Fibroblast of lung (primary cell): ENCODE measurements around the gene KERA. TPM values are rescaled to one million over a fixed set of nuclear protein-coding genes. Genes with fewer than 3 reads are reported as not detected.
A peak's percentile ranks its signal among the peaks of the same experiment; 100 is the strongest.

Experiments used
- DNase-seq, 2 donors: peaks; one replicate each; pipeline versions ENCODE4 v3.0.0 to v3.0.0-alpha.2; 2010; ENCODE audit warnings: low read depth in 2 of 2
- H2AFZ ChIP-seq: 2 replicates; pipeline ENCODE4 v1.5.1; 2012; ENCODE audit warnings: low read length, control low read depth, inconsistent platforms
- H3K27ac ChIP-seq: 2 replicates; pipeline ENCODE4 v1.5.1; 2011; ENCODE audit warnings: low read length, control low read depth; ENCODE audit not compliant: insufficient read depth
- H3K27me3 ChIP-seq: 2 replicates; pipeline ENCODE4 v1.5.1; 2011; ENCODE audit warnings: mild to moderate bottlenecking, low read length; ENCODE audit not compliant: control insufficient read depth, insufficient read depth
- H3K36me3 ChIP-seq: 2 replicates; pipeline ENCODE4 v1.5.1; 2011; ENCODE audit warnings: low read length; ENCODE audit not compliant: control insufficient read depth, insufficient read depth
- H3K4me1 ChIP-seq: 2 replicates; pipeline ENCODE4 v1.5.1; 2011; ENCODE audit warnings: low read length; ENCODE audit not compliant: control insufficient read depth, insufficient read depth; ENCODE audit errors: extremely low read depth
- H3K4me2 ChIP-seq: 2 replicates; pipeline ENCODE4 v1.5.1; 2011; ENCODE audit warnings: low read length, control low read depth; ENCODE audit not compliant: insufficient read depth; ENCODE audit errors: extremely low read depth
- H3K4me3 ChIP-seq, 4 experiments: fragments of 200-600 bp in 1 of 4; sonication (generic) in 1 of 4; replicated peaks in 1 of 4; 2 replicates each; pipeline ENCODE4 v1.5.1; 2011 to 2016; ENCODE audit warnings: low read length in 4 of 4, low read depth in 3 of 4, mild to moderate bottlenecking in 3 of 4, control low read depth in 2 of 4, inconsistent platforms in 1 of 4, mixed read lengths in 1 of 4; ENCODE audit not compliant: insufficient read depth in 1 of 4; ENCODE audit errors: control extremely low read depth in 1 of 4
- H3K79me2 ChIP-seq: 2 replicates; pipeline ENCODE4 v1.5.1; 2012; ENCODE audit warnings: mild to moderate bottlenecking, low read length, inconsistent platforms; ENCODE audit not compliant: control insufficient read depth, insufficient read depth
- H3K9ac ChIP-seq: 2 replicates; pipeline ENCODE4 v1.5.1; 2011; ENCODE audit warnings: mild to moderate bottlenecking, low read length, control low read depth; ENCODE audit not compliant: insufficient read depth
- H3K9me3 ChIP-seq: 2 replicates; pipeline ENCODE4 v1.5.1; 2012; ENCODE audit warnings: low read depth, low read length; ENCODE audit not compliant: control insufficient read depth, insufficient read depth
- H4K20me1 ChIP-seq: 2 replicates; pipeline ENCODE4 v1.5.1; 2011; ENCODE audit warnings: low read length; ENCODE audit not compliant: control insufficient read depth, insufficient read depth; ENCODE audit errors: extremely low read depth
- EZH2 ChIP-seq: IDR thresholded peaks from 2 replicates; pipeline ENCODE4 v1.5.1; 2012; ENCODE audit warnings: low read length, control low read depth, mild to moderate bottlenecking; ENCODE audit errors: missing control alignments
- polyA plus RNA-seq, 2 donors: library from polyadenylated mRNA; depleted of rRNA in 1 of 2; stranded (reverse) in 1 of 2; unstranded in 1 of 2; fragments of >200 nt; gene quantifications; 2 replicates each; pipeline ENCODE4 v1.2.1, GENCODE V29; 2011 to 2012; ENCODE audit warnings: missing spikeins in 1 of 2
- total RNA-seq: library from RNA; depleted of rRNA; stranded (reverse); fragments of >200 nt; gene quantifications from 2 replicates; pipeline ENCODE4 v1.2.1, GENCODE V29; 2014
- TF ChIP-seq, protein P1 (sequence below), 2 donors: IDR thresholded peaks in 1 of 2; conservative IDR thresholded peaks in 1 of 2; 1 replicate in 1 of 2; 2 replicates in 1 of 2; pipeline ENCODE4 v1.5.1; 2011 to 2012; ENCODE audit warnings: low read length in 2 of 2, control low read depth in 1 of 2, inconsistent platforms in 1 of 2, low read depth in 1 of 2, mild to moderate bottlenecking in 1 of 2

KERA gene
- total and polyA plus RNA-seq, 2 donors (not counting 1 experiment from before 2014, with no cell fraction given) = not detected

DNA sequence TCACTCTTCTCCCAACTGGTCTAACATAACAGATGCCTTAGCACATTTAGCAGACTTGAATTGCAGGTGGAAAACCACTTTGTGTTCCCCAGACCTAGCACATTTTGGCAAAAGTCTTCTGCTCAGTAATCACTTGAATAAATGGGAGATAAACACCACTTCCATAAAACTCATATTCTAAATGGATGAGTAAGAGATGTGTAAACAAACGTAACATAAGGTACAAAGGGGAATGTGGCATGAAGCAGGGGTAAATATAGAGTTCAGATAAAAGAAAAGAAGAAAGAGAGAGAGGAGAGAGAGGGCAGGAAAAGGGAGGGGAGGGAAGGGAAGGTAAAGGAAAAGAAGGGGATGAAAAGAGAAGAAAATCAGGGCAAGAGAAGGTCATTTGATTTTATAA, 17.0 kb upstream of the KERA start:
- H2AFZ ChIP-seq = no peak overlapping the region
- H3K27me3 ChIP-seq = no peaks in the 10 kb centered on the region
- H3K79me2 ChIP-seq = no peaks in the 10 kb centered on the region
- H3K36me3 ChIP-seq = no peaks in the 10 kb centered on the region
- no peaks in the 10 kb centered on the region for H4K20me1 ChIP-seq
- no peak for DNase-seq
- no peaks in the 10 kb centered on the region for H3K9me3 ChIP-seq
- H3K4me3 ChIP-seq = no peak overlapping the region
- no peaks in the 10 kb centered on the region for H3K4me1 ChIP-seq
- no peak for TF ChIP-seq EZH2
- no peak overlapping the region for H3K9ac ChIP-seq
- no peak overlapping the region for H3K27ac ChIP-seq
- no peak overlapping the region for H3K4me2 ChIP-seq

DNA sequence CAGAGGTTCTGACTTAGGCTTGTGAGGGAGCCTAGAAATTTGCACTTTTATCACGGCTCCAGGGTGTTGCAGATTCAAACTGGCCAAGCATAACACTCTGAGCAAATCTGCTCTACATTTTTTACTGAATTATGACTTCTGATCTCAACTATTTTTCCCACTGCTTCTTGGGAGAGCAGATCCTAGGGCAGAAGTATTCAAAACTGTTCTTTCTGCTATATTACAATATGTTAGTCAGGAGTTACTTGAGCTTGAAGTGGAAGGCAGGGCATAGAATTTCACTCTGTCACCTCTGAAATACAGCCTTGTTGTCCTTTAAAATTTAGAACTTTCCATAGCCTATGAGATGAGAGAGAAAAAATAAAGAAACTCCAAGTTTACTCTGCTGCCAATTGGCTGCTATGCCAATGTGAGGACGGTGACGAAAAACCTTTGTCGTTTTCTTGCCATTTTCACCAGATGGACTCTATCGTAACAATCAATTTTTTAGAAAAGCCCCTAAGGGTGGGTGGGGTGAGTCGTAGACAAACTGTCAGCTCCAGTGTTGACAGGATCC, 16.4 kb upstream of the KERA start:
- Histone ChIP-seq H3K4me3 (no peak overlapping the region), H3K9me3 (no peaks in the 10 kb centered on the region), H3K27me3 (no peaks in the 10 kb centered on the region), H3K27ac (no peak overlapping the region), H3K79me2 (no peaks in the 10 kb centered on the region), H3K4me1 (no peaks in the 10 kb centered on the region), H4K20me1 (no peaks in the 10 kb centered on the region), H3K4me2 (peak overlapping the region; percentile 29), H3K9ac (no peak overlapping the region), H2AFZ (peak overlapping the region; percentile 3), H3K36me3 (no peaks in the 10 kb centered on the region)
- DNase-seq = peak; percentile 26 to 31
- TF ChIP-seq, protein P1, sequence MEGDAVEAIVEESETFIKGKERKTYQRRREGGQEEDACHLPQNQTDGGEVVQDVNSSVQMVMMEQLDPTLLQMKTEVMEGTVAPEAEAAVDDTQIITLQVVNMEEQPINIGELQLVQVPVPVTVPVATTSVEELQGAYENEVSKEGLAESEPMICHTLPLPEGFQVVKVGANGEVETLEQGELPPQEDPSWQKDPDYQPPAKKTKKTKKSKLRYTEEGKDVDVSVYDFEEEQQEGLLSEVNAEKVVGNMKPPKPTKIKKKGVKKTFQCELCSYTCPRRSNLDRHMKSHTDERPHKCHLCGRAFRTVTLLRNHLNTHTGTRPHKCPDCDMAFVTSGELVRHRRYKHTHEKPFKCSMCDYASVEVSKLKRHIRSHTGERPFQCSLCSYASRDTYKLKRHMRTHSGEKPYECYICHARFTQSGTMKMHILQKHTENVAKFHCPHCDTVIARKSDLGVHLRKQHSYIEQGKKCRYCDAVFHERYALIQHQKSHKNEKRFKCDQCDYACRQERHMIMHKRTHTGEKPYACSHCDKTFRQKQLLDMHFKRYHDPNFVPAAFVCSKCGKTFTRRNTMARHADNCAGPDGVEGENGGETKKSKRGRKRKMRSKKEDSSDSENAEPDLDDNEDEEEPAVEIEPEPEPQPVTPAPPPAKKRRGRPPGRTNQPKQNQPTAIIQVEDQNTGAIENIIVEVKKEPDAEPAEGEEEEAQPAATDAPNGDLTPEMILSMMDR (conservative IDR thresholded peaks at IDR 0.05 in 1 of 2, IDR thresholded peaks at IDR 0.05 in 1 of 2; ENCODE audit: low read depth in 1 of 2, low read length in 2 of 2) = no peak
- no peak for TF ChIP-seq EZH2

DNA sequence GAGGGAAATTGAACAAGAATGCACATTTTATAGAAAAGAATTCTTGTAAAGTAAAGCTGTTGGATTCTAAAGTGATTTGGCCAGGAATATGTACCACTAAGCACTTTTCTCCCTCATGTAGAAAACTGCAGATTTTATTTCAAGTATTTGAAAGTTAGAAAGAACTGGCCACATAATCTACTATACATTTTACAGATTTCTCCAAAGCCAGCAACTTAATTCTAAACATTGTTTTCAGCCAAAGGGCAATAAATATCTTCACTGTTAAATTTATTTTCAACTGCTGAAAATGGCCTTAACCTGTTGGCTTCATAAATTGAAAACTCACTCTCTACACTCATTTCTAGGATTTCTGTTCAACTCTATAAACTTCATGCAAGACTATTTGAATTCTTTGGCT, 15.6 kb upstream of the KERA start:
- no peak overlapping the region for H3K9ac ChIP-seq
- TF ChIP-seq EZH2 = no peak

DNA sequence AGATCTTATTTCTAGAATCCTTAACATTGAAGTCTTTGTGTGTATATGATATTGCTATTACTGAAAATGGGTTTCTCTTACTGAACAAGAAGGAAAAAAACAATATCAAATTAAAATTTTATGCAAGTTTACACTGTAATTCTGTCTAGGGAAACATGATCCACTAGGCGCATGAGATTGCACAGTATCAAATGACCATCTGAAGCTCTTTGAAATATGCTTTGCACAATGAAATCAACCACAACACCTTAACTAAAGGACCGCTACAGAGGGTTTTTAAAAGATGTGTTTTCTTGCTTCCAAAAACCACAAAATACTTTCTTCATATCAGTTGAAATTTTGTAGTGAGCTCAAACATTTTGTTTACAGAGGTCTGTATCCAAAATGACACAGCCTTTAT, 15.1 kb upstream of the KERA start:
- Histone ChIP-seq H3K79me2 (no peaks in the 10 kb centered on the region), H3K4me1 (no peaks in the 10 kb centered on the region), H3K27me3 (no peaks in the 10 kb centered on the region), H3K36me3 (no peaks in the 10 kb centered on the region), H3K9me3 (no peaks in the 10 kb centered on the region), H4K20me1 (no peaks in the 10 kb centered on the region), H2AFZ (no peak overlapping the region), H3K9ac (no peak overlapping the region), H3K4me3 (no peak overlapping the region), H3K27ac (no peak overlapping the region), H3K4me2 (no peak overlapping the region)
- TF ChIP-seq, protein P1 (conservative IDR thresholded peaks at IDR 0.05 in 1 of 2, IDR thresholded peaks at IDR 0.05 in 1 of 2; ENCODE audit: low read depth in 1 of 2, low read length in 2 of 2) = no peak
- no peak for TF ChIP-seq EZH2
- peak in 1 of 2 donors; percentile 35 for DNase-seq

More for the DNA sequence above, 15.6 kb upstream of the KERA start:
- Histone ChIP-seq H3K27me3 (no peaks in the 10 kb centered on the region), H3K9me3 (no peaks in the 10 kb centered on the region), H3K4me2 (no peak overlapping the region), H3K79me2 (no peaks in the 10 kb centered on the region), H3K36me3 (no peaks in the 10 kb centered on the region), H2AFZ (no peak overlapping the region), H3K4me1 (no peaks in the 10 kb centered on the region), H3K27ac (no peak overlapping the region), H4K20me1 (no peaks in the 10 kb centered on the region), H3K4me3 (no peak overlapping the region)
- DNase-seq = no peak
